ENCODE results near the gene TUBA4B.

Gene TUBA4B

DNA sequence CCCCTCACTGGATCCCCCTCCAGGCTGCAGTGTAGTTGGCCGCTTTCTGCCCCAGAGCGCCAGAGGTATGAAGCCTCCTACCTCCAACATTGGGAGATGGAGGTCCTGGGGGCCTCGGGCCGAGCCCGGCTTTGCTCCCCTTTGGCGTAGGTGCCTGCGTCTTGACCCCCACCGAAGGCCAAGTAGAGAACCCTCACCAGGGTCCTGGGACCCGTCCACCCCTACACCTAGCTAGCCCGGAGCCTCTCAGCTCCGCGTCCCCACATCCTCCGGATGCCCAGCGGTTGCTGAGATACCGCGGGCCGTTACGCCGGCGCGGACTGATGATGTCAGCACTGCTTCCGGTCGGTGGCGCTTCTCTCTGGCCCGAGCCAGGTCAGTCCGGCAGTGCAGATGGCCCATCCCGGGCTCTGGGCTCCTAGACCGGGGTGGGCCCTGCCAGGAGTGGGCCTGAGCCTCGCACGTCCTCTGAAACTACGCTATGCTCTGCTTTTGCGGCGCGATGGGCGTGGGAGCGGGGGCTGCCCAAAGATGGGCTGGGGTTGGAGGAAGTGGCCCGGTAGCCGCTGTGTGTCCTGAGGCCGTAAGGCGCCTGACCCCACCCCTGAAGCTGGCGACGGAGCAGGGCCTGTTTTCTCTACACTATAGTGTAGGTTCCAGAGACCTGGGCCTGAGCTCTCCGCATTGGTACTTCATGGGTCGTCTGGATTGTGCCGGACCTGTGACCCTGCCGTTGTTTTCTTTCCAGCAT lies 7.7 kb upstream of the TUBA4B start, which contains the start of the genes GLB1L and STK16:
Gene GLB1L, minus strand, starts transcription at position 297 of the 751 bp plus-strand sequence. CDS start 1,871 bp downstream, outside the sequence.
Gene STK16, plus strand, starts transcription at position 332 of the 751 bp plus-strand sequence. CDS start 521 bp downstream, outside the sequence.
- TF ChIP-seq, protein P1, sequence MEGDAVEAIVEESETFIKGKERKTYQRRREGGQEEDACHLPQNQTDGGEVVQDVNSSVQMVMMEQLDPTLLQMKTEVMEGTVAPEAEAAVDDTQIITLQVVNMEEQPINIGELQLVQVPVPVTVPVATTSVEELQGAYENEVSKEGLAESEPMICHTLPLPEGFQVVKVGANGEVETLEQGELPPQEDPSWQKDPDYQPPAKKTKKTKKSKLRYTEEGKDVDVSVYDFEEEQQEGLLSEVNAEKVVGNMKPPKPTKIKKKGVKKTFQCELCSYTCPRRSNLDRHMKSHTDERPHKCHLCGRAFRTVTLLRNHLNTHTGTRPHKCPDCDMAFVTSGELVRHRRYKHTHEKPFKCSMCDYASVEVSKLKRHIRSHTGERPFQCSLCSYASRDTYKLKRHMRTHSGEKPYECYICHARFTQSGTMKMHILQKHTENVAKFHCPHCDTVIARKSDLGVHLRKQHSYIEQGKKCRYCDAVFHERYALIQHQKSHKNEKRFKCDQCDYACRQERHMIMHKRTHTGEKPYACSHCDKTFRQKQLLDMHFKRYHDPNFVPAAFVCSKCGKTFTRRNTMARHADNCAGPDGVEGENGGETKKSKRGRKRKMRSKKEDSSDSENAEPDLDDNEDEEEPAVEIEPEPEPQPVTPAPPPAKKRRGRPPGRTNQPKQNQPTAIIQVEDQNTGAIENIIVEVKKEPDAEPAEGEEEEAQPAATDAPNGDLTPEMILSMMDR (IDR thresholded peaks at IDR 0.05; ENCODE audit: insufficient read depth, low read depth, low read length, missing control alignments): no peak
- H3K4me3 ChIP-seq (ENCODE audit: low read depth, low read length): peak within 1 kb of the TSS; percentile 82
- DNase-seq (ENCODE audit: low read depth): peak; percentile 96

DNA sequence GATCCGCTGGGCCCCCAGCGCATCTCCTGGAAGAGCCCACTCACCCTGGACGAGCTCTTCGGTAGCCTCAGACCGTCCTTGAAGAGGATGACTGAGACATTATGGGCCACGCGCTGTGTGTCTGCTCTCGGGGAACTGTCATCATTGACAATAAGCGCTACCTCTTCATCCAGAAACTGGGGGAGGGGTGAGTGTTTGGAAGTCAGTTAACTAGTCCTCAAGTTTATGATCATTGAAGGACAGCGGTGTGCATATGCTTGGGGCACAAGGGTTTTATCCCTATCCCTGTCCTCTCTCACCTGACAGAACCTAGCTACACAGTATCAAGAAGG lies 7.2 kb upstream of the TUBA4B start:
- TF ChIP-seq, protein P1 (IDR thresholded peaks at IDR 0.05; ENCODE audit: insufficient read depth, low read depth, low read length, missing control alignments): no peak
- peak overlapping the region; percentile 82 for H3K4me3 ChIP-seq (ENCODE audit: low read depth, low read length)
- DNase-seq (ENCODE audit: low read depth): no peak

DNA sequence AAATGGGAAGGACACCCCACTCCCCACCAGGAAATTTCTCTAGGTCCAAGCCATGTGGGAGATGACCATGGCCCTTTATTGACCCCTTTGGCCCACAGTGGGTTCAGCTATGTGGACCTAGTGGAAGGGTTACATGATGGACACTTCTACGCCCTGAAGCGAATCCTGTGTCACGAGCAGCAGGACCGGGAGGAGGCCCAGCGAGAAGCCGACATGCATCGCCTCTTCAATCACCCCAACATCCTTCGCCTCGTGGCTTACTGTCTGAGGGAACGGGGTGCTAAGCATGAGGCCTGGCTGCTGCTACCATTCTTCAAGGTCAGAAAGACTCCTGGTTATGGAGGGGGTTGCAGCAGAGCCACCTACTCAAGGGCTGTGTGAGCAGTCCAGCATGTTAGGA lies 6.5 kb upstream of the TUBA4B start:
- H3K4me3 ChIP-seq (ENCODE audit: low read depth, low read length): no peak overlapping the region; the same call in 1 of the 2 replicates
- TF ChIP-seq, protein P1 (IDR thresholded peaks at IDR 0.05; ENCODE audit: insufficient read depth, low read depth, low read length, missing control alignments): no peak

DNA sequence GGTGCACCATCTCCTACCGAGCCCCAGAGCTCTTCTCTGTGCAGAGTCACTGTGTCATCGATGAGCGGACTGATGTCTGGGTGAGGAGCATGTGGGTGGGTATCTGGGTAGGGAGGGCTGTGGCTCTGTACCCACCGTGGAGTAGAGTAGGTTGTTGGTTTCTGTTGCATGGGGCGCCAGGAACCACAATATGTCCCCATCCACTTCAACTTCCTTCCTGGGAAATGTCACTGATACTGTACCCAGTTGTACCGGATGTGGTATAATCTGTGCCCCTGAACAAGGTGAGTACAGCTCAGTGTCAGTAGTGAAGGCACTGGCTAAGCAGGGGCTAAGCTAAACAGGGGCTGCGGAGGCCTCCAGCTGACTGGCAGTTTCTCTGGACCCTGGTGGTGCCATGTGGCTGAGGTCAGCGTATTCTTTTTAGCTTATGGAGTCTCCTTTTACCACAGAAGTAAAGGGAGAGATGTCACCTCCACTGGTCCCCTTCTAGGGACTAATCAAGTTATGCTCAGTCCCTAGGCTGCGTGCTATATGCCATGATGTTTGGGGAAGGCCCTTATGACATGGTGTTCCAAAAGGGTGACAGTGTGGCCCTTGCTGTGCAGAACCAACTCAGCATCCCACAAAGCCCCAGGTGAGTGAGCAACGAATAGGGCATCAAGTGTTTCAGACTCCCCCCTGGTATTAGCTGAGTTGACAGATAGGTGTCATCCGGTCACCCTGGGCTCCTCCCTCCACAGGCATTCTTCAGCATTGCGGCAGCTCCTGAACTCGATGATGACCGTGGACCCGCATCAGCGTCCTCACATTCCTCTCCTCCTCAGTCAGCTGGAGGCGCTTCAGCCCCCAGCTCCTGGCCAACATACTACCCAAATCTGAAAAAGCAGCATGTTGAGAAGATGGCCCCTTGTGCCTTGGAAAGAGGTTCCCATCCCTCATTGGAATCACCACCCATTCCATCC lies 5.1 kb upstream of the TUBA4B start:
- DNase-seq (ENCODE audit: low read depth): peak; percentile 47
- TF ChIP-seq, protein P1 (IDR thresholded peaks at IDR 0.05; ENCODE audit: insufficient read depth, low read depth, low read length, missing control alignments): no peak
- H3K4me3 ChIP-seq (ENCODE audit: low read depth, low read length): no peak overlapping the region

More for the DNA sequence above, 6.5 kb upstream of the TUBA4B start:
- DNase-seq (ENCODE audit: low read depth): no peak

DNA sequence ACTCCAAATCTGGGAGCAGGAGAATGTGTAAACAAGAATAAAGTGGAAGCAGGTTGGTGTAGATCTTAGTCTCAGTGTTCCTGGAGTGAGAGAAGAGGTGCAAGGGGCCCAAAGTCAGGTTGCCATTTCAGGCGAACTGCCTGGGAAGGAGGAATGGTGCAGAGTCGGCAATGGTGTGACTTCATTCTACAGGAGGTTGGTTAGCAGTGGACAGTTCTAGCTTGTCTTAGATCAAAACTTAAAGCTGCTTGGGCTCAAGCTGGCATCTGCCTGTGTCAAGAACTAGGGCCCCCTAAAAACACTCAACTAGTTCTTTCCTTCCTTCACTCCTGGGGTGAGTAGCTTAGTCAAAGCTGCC lies 4.2 kb upstream of the TUBA4B start:
- no peak for DNase-seq (ENCODE audit: low read depth)
- H3K4me3 ChIP-seq (ENCODE audit: low read depth, low read length): peak overlapping the region; percentile 28
- TF ChIP-seq, protein P1 (IDR thresholded peaks at IDR 0.05; ENCODE audit: insufficient read depth, low read depth, low read length, missing control alignments): no peak

DNA sequence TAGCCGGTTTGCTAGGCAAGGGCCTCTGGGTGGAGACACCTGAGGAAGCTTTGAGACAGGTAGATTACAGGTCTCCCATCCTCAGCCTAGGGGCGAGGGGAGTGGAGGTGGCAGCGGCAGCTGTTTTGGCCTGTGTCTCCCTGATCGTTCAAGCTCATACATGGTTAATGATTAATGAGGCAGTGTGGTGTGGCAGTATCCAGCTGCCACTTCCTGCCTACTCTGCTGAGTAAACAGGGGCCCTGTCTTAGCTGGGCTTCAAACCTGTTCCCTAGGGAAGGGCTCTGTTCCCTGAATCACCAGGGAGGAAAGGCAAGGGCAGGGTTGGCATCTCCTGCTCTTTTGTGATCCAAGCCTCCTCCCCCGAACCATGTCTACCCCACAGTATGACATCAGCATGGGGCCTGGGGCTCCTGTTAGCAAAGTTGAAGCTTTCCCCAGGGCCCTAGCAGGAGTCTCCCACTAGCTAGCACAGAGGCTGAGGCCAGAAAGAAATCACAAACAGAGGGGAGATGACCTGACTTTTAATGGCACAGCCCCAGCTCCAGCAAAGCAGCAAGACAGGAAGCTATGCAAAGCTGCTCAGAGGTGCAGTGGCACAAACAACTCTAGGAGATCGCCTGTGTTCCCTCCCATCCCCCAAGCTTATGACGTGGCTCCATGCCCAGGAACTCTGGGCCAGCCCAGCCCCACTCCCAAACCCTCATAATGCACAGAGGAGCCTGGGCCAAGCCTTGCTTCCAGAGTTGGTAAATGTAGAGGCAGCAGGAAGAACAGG lies 3.7 kb upstream of the TUBA4B start:
- peak overlapping the region; percentile 28 for H3K4me3 ChIP-seq (ENCODE audit: low read depth, low read length)
- TF ChIP-seq, protein P1 (IDR thresholded peaks at IDR 0.05; ENCODE audit: insufficient read depth, low read depth, low read length, missing control alignments): no peak
- DNase-seq (ENCODE audit: low read depth): peak; percentile 70
